Testis (tissue), 2 donors: Measurements from ENCODE around the gene CGB2.

ENCODE experiments used
- CTCF ChIP-seq, 3 experiments: fragments of 450-650 bp in 2 of 3; fragments of 200-600 bp in 1 of 3; sonication (generic) in 1 of 3; IDR thresholded peaks; one replicate each; pipeline ENCODE4 v1.5.1; 2016 to 2019; ENCODE audit warnings: antibody characterized with exemption in 3 of 3, mild to moderate bottlenecking in 2 of 3, moderate library complexity in 1 of 3
- POLR2A ChIP-seq: fragments of 450-650 bp; IDR thresholded peaks from one replicate; pipeline ENCODE4 v1.6.1; 2017; ENCODE audit warnings: antibody characterized with exemption, mild to moderate bottlenecking, moderate library complexity

GRCh38 chr19:49081273-49081672 lies 49.6 kb downstream of the CGB2 start:
- TF ChIP-seq CTCF (IDR thresholded peaks at IDR 0.05) = no peak
- no peak for TF ChIP-seq POLR2A
